HL-60/S4 treated with phorbol 12-myristate 13-acetate at 8.2 ng/mL for 4 days and 3 days (cell line): ENCODE measurements around the gene ADAMTSL3.

Experiments
- in situ Hi-C: fragments of 300-500 bp; cut with MboI; formaldehyde crosslinking; loops from 2 replicates; pipeline ENCODE4 v1.15.0; 2022; ENCODE audit warnings: low sequenced_read_pairs

ADAMTSL3 gene

DNA sequence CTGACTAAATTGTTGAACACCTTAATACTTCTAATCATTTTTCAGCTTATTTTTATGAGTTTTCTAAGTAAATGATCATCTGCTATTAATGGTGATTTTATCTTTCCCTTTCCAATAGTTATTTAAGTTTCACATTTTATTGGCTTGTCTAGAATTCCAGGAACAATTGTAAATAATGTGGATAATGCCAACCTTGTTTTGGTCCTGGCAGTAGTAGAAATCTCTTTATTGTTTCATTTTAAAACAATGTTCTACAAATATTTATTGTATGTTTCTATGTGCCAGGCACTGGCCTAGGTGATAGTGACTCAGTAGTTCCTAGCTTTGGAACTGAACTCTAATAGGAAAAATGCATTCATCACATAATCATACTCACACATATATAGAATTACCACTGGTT is 264.1 kb downstream of the ADAMTSL3 start:
- in situ Hi-C loops: no loop called here

DNA sequence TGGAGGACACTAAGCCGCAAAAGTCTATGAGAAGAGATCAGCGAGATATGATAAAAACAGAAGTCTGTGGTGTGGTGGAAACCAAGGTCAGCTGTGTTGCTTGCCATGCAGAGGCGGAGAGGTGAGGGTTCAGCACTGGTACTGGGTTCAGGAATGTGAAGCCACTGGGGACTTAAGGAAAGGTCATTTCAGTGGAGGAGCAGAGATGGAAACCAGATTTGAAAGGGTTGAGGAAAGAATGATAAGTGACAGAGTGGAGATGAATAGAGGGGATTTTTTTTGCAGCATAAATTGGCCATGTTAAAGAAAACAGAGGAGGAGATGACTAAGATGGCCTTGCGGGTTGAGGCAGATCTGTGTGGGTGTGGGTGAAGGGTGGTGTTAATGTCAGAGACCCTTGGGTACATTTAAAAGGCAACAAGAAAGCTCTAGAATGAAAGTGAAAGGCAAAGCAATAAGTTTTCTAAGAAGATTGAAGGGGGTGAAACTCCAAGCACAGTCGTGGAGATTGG is 265.5 kb downstream of the ADAMTSL3 start:
- in situ Hi-C loops: no loop called here

DNA sequence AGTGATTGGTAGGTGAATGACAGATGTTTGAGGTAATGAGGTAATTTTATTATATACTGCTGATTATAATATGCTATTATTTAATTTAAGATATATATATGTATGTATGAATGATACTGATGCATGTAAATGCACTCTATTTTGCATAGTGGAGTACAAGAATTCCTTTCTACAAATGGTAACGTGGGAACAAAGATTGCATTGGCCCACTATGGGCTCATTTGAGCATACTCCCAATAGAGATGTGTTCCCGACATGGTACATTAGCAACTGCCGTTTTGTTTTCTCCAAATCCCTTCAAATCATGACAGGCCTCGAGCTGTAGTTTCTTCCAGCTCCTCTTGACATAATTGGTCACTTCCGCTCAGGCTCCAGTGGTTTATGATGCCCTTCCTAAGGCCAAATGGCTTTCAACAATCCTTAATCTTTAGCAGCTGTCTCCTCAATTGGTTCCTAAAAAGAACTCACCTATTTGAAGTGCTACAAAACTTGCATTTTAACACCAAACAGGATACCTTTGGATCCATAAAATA is 266.1 kb downstream of the ADAMTSL3 start:
- in situ Hi-C loops: no loop called here

DNA sequence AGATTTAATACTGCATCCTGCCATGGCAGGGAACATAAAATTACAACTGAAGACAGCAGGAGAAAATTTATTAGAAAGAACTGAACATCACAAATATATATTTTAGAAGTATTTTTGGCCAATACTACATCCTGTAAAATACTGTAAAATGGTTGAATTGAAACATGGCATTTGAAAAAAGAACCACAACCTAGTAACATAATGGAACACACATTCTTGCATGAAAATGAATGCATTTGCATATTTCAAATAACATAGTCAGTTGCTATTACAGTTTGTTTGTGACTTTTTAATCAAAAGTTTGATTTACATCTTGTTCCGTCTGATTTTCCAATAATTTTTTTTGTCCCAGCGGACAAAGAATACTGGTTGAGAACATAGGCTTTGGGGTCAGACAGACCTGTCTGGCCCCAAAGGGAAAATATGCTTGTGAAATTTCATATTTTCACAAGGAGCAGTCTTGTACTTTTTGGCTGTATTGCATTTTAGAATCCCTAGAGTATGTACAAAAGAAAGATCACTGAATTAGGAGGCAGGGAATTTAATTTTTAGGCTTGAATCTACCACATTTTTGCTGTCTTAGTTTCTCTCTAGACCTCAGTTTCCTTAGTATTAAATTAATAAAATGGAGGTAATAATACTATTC is 268.8 kb downstream of the ADAMTSL3 start:
- in situ Hi-C loops: no loop called here

DNA sequence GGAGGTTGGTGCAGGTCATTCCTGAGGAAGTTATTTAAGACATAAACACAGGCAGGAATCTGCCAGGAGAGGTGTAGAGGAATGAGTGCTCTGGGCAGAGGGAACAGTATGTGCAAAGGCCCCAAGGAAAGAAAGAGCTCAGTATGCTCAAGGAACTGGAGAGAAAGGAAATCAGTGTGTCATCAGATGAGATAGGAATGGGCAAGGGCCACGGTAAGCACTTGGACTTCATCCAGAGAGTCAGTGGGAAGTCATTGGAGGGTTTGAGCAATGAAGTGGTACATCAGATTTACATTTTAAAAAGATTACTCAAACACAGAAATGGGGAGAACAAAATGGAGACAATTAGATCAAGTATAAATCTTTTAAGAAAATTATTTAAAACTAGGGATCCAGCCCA is 272.2 kb downstream of the ADAMTSL3 start:
- in situ Hi-C loops: no loop called here

DNA sequence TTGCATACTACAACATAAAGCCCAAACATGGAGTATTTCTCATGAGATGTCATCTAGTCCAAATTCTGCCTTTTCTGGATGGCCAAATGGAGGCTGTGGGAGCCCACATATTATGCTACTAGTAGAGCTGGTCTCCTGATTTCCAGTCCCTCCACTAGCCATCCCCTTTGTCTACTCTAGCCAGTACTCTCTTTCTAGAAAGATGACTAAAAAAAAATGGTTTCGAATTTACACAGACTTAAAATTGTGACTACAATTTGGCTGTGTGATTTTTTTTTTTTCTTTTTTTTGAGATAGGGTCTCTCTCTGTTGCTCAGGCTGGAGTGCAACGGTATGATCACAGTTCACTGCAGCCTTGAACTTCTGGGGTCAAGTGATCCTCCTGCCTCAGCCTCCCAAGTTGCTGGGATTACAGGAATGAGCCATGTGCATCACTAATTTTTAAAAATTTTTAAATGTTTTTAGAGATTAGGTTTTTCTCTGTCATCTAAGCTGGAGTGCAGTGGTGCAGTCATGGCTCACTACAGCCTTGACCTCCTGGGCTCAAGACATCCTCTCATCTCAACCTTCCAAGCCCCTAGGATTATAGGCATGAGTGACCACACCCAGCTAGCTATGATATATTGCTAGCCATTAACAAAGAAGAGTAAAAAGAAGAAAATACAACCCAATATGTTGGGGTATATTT is 273.9 kb downstream of the ADAMTSL3 start:
- in situ Hi-C loops: no loop called here

DNA sequence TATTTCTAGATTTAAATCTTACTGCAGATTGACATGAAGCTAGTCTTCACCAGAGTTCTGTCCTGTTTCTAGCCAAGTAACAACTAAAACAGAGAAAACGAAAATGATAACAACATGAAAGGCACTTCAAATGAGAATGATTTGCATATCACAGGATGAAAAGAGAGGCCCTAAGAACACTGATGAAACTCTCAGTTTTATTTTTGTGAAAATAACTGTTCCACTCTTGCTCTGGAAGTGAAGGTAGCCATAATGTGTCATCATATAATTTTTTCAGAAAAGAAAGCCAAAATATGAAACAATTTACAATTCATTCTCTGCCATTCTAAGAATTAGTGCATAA is 274.4 kb downstream of the ADAMTSL3 start:
- in situ Hi-C loops: no loop called here

DNA sequence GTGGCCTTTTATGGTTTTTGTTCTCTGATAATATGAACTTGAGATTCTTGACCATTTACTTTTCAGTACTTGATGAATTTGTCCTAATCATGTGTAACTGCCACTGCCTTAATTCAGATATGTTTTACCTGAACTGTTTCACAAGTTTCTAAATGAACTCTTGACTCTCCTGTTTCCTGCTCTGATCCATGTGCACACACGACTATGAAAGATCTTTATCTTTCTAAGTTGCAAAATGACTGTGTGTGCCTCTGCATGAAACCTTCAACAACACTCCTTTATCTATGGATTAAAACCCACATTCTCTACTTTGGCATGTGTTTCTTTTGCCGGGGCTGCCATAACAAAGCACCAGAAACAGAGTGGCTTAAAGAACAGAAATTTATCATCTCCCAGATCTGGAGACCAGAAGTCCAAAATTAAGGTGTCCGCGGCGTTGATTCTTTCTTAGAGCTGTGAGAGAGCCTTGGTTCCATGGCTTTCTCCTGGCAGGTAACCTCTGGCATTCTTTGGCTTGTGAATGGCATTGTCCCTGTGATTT is 275.0 kb downstream of the ADAMTSL3 start:
- in situ Hi-C loops: no loop called here

DNA sequence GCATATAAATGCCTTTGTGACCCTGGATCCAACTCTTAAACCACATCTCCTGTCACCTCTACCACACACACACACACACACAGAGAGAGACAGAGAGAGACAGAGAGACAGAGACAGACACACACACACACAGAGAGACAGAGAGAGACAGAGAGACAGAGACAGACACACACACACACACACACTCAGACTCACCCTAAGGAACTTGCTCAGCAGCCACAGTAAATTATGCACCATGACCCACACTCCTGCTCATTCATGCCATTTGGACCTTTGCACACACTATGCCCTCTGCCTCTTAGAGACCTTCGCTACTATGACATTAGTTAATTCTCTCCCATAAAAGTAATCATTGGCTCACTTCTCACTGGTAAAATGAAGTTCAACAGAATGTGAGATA is 275.7 kb downstream of the ADAMTSL3 start:
- in situ Hi-C loops: no loop called here

DNA sequence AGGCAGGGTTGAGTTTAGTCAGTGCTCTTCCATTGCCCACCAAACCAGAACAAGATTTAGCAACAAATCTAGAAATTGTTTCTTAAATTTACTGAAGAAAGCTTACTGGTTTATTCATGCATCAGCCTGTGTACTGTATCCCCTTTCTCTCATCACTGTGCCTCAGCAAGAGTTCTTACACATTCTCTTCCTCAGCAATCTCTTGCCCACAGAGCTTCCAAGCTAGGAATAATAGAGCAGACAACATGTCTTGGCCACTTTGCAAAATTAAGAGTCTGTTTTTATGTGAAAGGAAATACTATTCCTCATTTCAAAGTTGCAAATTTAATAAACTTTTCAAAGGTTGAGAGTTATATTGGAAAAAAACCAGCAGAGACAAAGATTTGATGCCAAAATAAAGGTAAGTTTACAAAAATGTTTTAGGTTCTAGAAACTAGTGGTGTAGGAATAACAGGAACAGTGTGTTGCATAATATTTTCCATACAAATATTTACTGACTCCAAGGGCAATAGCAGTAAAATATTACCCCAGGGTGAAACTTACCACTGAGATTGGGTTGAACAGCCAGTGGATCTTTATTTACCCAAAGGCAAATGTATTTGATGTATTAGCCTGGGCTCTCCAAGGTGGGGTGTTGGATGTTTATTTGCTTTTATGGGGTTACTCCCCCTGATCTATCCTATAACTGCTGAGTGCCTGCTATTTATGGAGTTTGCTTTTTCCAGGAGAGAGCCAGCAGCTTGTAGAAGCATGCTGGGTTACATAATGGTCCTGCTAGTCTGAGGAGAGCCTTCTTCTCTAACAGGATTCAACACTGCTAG is 276.7 kb downstream of the ADAMTSL3 start:
- in situ Hi-C loops: no loop called here

DNA sequence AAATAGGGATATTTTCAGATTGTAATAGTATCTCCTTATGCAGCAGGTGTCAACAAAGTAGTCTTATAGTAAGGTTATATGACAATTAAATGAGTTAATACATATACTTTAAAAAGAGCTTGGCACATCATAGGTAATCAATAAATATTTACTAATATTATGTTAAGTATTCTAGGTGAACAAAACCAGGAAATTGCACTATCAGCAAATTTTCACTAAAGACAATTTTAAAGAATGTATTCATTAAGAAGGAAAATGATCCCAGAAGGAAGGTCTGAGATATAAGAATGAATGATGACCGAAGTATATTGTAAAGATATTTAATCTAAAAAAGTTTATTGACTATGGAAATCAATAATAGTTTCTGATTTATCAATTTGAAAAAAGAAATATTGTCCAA is 281.9 kb downstream of the ADAMTSL3 start:
- in situ Hi-C loops: no loop called here

DNA sequence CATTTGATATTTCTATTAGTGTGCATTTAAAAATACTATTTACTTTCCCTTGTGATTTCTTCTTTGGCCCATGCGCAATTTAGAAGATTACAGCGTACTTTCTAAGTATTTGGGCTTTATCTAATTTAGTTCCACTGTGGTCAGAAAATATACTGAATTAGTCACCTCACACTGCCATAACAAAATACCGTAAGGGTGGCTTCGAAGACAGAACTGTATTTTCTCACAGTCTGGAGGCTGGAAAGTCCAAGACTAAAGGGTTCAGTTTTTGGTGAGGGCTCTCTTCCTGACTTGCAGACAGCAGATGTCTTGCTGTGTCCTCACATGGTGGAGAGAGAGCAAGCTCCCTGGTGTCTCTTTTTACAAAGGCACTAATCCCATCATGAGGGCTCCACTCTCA is 286.2 kb downstream of the ADAMTSL3 start:
- in situ Hi-C loops: no loop called here

DNA sequence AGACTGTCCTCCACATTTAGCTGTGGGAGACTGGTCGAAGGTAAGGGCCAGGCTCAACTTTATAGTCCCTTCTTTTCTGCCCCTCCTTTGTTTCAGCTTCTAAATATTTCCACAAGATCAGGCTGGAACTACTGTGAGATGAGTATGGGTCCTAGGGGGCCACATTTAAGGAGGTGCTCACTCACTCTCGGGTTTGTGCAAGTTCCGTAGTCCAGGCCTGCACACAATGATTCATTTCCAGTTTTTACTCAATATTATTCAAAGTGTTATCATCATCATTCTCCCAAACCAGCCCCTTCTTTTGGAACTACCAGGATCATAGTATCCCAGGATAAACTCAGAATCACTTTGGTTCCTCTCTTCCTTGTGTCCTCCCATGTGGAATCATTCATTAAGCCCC is 289.1 kb downstream of the ADAMTSL3 start:
- in situ Hi-C loops: no loop called here

DNA sequence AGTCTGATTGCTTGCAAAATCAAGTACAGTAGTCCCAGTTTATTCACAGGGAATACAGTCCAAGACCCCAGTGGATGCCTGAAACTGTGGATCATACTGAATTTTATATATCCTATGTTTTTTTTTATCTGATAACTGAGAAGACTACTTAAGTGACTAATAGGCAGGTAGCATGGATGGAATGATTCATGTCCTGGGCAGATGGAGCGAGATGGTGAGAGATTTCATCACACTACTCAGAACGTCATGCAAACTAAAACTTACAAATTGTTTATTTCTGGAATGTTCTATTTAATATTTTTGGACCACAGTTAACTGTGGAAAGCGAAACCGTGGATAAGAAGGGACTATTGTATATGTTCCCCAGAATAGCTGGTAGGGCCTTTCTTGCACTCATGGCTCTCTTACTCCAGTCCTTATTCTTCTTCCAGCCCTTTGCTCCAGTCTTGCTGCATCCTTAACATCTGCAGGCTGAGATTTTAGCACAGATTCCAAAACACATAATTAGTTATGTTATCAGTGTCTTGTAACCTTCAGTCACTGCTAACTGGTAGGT is 290.0 kb downstream of the ADAMTSL3 start:
- in situ Hi-C loops: no loop called here

DNA sequence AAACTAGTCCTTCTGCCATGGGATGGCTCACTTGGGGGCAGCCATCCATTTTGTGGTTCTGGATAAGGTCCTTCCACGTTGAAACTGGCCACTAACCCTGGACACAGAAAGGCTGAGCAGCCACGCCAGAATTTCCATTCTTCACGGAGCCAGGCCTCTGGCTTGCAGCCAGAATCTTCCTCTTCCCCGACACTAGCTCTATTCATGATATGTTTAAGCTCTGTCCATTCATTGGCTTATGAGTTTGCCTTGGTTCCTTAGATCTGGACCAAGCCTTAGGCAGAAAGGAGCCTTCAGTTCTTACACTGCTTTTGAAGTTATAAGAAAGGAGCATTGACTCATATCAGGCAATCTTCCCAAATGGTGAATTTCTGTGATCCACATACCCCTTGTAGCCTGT is 293.2 kb downstream of the ADAMTSL3 start:
- in situ Hi-C loops: no loop called here

DNA sequence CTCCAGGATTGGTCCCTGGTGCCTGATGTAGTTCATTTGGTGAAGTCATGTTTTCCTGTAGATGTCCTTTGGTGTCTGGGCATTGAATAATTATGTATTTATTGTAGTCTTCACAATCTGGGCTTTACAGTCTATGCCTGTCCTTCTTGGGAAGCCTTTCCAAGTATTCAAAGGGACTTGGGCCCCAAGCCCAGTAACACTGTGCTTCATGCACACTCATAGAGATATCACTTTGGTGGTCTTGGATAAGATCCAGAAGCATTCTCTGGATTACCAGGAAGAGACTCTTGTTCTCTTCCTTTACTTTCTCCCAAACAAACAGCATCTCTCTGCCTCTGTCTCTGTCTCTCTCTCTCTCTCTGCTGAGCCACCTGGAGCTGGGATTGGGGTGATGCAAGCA is 300.6 kb downstream of the ADAMTSL3 start:
- in situ Hi-C loops: no loop called here

DNA sequence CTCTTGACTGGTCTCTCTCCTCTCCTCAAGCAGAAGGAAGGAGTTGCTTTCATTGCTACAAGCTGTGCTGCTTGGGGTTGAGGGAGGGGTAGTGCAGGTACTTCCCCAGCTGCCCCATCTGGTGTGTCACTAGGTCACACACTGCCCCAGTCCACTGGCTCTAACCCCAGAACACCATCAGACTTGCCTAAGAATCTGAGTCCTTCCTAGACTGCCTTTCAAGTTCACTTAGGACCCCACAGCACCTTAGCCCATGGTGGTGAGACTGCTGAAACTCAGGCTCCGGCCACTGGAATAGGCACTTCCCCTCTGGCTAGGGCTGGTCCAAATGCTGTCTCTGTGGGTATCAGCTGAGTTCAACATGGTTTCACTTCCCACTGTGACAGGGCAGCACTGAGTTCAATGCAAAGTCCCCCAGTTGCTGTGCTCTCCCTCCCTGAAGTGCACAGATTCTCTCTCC is 301.9 kb downstream of the ADAMTSL3 start:
- in situ Hi-C loops: no loop called here

DNA sequence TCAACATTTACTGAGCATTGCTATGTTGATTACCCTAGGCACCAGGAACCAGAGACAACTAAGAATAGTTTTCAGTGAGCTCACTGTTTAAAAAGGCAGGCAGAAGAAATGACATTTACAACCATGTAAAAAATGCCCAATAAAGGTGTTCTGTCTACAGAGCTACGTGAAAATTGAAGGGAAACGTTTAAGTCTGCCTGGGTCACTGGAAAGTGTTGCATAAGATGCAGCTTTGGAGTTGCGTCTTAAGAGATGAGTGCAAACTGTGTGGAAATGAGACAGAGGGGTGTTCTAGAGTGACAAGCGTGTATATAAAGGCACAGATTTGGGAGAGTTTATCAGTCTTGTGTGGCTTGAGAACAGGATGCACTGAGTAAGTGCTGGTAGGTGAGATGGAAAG is 303.0 kb downstream of the ADAMTSL3 start:
- in situ Hi-C loops: no loop called here

DNA sequence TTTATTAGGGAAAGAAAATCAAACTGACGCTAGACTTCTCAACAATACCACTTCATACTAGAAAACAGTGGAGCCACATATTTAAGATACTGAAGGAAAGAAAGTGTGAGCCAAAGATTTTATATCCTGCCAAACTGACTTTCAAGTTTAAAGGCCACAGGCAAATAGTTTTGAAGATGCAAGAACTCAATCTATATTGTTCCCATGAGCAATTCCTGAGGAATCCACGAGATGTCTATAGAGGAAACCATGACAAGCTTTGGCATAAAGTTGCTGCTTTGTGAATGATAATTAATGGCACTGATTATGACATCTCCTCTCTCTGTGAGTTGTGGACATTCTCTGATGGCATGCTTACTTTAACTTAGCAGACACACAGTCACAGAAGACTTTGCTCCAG is 305.6 kb downstream of the ADAMTSL3 start:
- in situ Hi-C loops: no loop called here

DNA sequence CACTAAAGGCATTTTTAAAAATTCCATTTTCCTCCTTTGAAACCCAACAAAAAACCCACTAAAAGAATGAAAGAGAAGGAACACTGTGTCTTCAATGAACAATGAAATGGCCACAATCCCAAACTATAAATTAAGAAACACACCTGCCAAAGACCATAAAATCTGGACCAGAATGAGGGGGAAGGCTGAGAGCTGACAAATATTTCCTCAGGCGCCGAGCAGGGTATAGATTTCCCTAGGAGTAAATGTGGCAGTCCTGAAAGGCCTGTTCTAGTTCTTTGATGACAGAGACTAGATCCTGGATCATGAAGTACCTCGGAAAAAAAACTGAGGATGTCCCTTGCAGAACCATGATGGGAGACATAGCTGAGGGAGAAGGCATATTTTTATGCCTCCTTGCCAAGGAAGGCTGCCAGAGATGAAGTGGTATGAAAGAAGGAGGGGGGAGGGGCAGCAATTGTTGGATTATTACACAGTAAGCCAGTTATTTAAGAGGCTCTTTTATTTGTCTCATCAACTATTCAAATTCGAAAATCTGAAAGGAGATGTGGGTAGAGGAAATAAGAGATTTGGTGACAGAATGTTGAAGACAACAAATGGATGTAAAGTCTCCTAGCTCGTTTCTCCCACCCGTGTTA is 306.4 kb downstream of the ADAMTSL3 start:
- in situ Hi-C loops: no loop called here

DNA sequence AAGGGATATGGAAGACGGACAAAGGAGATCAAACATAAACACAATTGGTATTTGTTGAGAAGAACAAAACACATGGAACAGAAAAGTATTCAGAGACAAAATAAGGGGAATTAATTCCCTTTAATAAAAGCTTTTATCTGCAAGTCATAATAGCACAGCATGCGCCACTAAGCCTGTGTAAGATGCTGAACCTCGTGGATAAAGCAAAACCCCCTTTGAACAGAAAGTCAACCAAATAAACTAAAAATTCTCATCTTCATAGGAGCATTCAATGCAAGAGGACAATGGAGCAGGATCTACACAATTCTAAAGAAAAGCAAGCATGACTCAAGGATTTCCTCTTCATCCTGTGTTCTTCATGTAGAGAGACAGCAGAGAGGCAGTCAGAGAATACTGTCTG is 307.4 kb downstream of the ADAMTSL3 start:
- in situ Hi-C loops: no loop called here
